HEK293 (cell line): ENCODE data around the gene KIZ.

Experiments
- CTCF ChIA-PET: fragments of 350-600 bp; formaldehyde crosslinking; extraction: SDS; loops from one replicate; lab custom pipeline; 2021; ENCODE audit warnings: antibody characterized with exemption; lab: Yijun Ruan, JAX
- POLR2A ChIA-PET: fragments of 300-600 bp; formaldehyde crosslinking; extraction: SDS; loops from one replicate; lab custom pipeline; 2020; ENCODE audit warnings: antibody characterized with exemption, inconsistent platforms; lab: Yijun Ruan, JAX
- H3K27ac ChIP-seq: fragments of 200-500 bp; sonication (Bioruptor generic); 2 replicates; pipeline ENCODE4 v1.5.1; 2014; ENCODE audit warnings: low read depth, low read length, control low read depth, inconsistent platforms; ENCODE audit errors: extremely low read depth
- H3K36me3 ChIP-seq, 2 experiments: fragments of 200-500 bp in 1 of 2; sonication (Bioruptor generic) in 1 of 2; 1 replicate in 1 of 2; 2 replicates in 1 of 2; pipeline ENCODE4 v1.5.1; 2014 to 2017; ENCODE audit warnings: inconsistent platforms in 2 of 2, low read length in 2 of 2; ENCODE audit not compliant: control insufficient read depth in 2 of 2, insufficient read depth in 1 of 2
- H3K4me1 ChIP-seq: fragments of 200-500 bp; sonication (Bioruptor generic); 2 replicates; pipeline ENCODE4 v1.5.1; 2014; ENCODE audit warnings: mild to moderate bottlenecking, low read length, inconsistent platforms; ENCODE audit not compliant: control insufficient read depth, insufficient read depth
- H3K4me3 ChIP-seq: 2 replicates; pipeline ENCODE4 v1.5.1; 2011; ENCODE audit warnings: low read depth, mild to moderate bottlenecking, control low read depth, low read length, moderate library complexity
- H3K9me3 ChIP-seq: fragments of 200-500 bp; sonication (Bioruptor generic); 2 replicates; pipeline ENCODE4 v1.5.1; 2014; ENCODE audit warnings: low read depth, low read length, inconsistent platforms; ENCODE audit not compliant: control insufficient read depth, insufficient read depth
- GFI1B ChIP-seq: fragments of 450-650 bp; formaldehyde crosslinking; IDR thresholded peaks from 2 replicates; pipeline ENCODE4 v1.5.1; 2016; ENCODE audit warnings: missing biosample characterization, missing genetic modification characterization
- HOXC10 ChIP-seq: sonication (generic); formaldehyde crosslinking; IDR thresholded peaks from 2 replicates; pipeline ENCODE4 v1.8.1; 2023; ENCODE audit warnings: mild to moderate bottlenecking, missing genetic modification reagents
- TRIM28 ChIP-seq: IDR thresholded peaks from 2 replicates; pipeline ENCODE4 v1.6.1; 2011; ENCODE audit warnings: low read length, control low read depth, borderline replicate concordance
- ZFP41 ChIP-seq: fragments of 450-650 bp; formaldehyde crosslinking; IDR thresholded peaks from 2 replicates; pipeline ENCODE4 v1.5.1; 2016; ENCODE audit warnings: missing biosample characterization, missing genetic modification characterization, borderline replicate concordance
- ZNF146 ChIP-seq: fragments of 450-650 bp; formaldehyde crosslinking; IDR thresholded peaks from 2 replicates; pipeline ENCODE4 v1.5.1; 2016; ENCODE audit warnings: missing biosample characterization, missing genetic modification characterization
- ZNF426 ChIP-seq: fragments of 450-650 bp; formaldehyde crosslinking; IDR thresholded peaks from 2 replicates; pipeline ENCODE4 v1.5.1; 2017; ENCODE audit warnings: missing biosample characterization, missing genetic modification characterization, mild to moderate bottlenecking, inconsistent platforms, moderate library complexity
- ZNF501 ChIP-seq: fragments of 450-650 bp; formaldehyde crosslinking; IDR thresholded peaks from 2 replicates; pipeline ENCODE4 v1.5.1; 2016; ENCODE audit warnings: missing biosample characterization, missing genetic modification characterization
- ZNF596 ChIP-seq: fragments of 450-650 bp; IDR thresholded peaks from 2 replicates; pipeline ENCODE4 v1.5.0; 2018; ENCODE audit warnings: missing biosample characterization, mild to moderate bottlenecking, missing genetic modification characterization, moderate library complexity
- ZNF621 ChIP-seq: fragments of 450-650 bp; formaldehyde crosslinking; IDR thresholded peaks from 2 replicates; pipeline ENCODE4 v1.5.1; 2017; ENCODE audit warnings: missing biosample characterization, missing genetic modification characterization
- ZNF664 ChIP-seq: fragments of 450-650 bp; formaldehyde crosslinking; IDR thresholded peaks from 2 replicates; pipeline ENCODE4 v1.5.1; 2016; ENCODE audit warnings: missing biosample characterization, missing genetic modification characterization
- ZNF670 ChIP-seq: fragments of 450-650 bp; formaldehyde crosslinking; IDR thresholded peaks from 2 replicates; pipeline ENCODE4 v1.5.1; 2016; ENCODE audit warnings: missing biosample characterization, missing genetic modification characterization, low read depth
- ZNF677 ChIP-seq: fragments of 450-650 bp; IDR thresholded peaks from 2 replicates; pipeline ENCODE4 v1.5.0; 2018; ENCODE audit warnings: missing biosample characterization, mild to moderate bottlenecking, missing genetic modification characterization, moderate library complexity
- ZNF830 ChIP-seq: fragments of 450-650 bp; IDR thresholded peaks from 2 replicates; pipeline ENCODE4 v1.5.0; 2018; ENCODE audit warnings: missing biosample characterization, missing genetic modification characterization, low read depth, mild to moderate bottlenecking, moderate library complexity
- ZSCAN30 ChIP-seq: fragments of 450-650 bp; IDR thresholded peaks from 2 replicates; pipeline ENCODE4 v1.5.1; 2018; ENCODE audit warnings: missing biosample characterization, mild to moderate bottlenecking, missing genetic modification characterization, moderate library complexity
- TF ChIP-seq, protein P1 (sequence below): fragments of 450-650 bp; formaldehyde crosslinking; IDR thresholded peaks from 2 replicates; pipeline ENCODE4 v1.5.1; 2017; ENCODE audit warnings: missing biosample characterization, missing genetic modification characterization
- TF ChIP-seq, protein P2 (sequence below): sonication (generic); formaldehyde crosslinking; IDR thresholded peaks from 2 replicates; pipeline ENCODE4 v1.8.1; 2022; ENCODE audit warnings: mild to moderate bottlenecking, moderate library complexity, missing genetic modification reagents
- TF ChIP-seq, protein P3 (sequence below): fragments of 450-650 bp; formaldehyde crosslinking; IDR thresholded peaks from 2 replicates; pipeline ENCODE4 v1.5.1; 2016; ENCODE audit warnings: missing biosample characterization, missing genetic modification characterization

KIZ gene

DNA sequence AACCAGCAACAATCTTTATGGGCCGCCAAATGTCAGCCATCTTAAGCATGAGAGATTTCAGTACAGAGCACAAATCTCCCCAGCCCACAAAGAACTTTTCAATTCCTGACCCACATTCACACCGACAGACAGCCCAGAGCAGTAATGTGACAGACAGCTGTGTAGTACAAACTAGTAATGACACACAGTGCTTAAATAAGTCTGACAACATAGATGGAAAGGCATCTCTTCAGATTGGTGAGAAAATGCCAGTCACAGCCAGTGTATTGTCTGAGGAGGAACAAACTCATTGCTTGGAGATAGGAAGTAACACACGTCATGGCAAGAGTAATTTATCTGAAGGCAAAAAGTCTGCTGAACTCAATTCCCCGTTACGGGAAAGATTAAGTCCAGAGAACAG is 36.0 kb downstream of the KIZ start (continued):
- TF ChIP-seq, protein P1, sequence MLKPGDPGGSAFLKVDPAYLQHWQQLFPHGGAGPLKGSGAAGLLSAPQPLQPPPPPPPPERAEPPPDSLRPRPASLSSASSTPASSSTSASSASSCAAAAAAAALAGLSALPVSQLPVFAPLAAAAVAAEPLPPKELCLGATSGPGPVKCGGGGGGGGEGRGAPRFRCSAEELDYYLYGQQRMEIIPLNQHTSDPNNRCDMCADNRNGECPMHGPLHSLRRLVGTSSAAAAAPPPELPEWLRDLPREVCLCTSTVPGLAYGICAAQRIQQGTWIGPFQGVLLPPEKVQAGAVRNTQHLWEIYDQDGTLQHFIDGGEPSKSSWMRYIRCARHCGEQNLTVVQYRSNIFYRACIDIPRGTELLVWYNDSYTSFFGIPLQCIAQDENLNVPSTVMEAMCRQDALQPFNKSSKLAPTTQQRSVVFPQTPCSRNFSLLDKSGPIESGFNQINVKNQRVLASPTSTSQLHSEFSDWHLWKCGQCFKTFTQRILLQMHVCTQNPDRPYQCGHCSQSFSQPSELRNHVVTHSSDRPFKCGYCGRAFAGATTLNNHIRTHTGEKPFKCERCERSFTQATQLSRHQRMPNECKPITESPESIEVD (tag by site-specific recombination): no peak
- TF ChIP-seq ZFP41 (tag by site-specific recombination) (no peak), ZNF621 (tag by site-specific recombination) (no peak), ZNF670 (no peak), ZNF596 (tag by site-specific recombination) (no peak), ZNF677 (tag by site-specific recombination) (no peak), ZNF501 (tag by site-specific recombination) (no peak), GFI1B (tag by site-specific recombination) (no peak), ZNF426 (tag by site-specific recombination) (no peak)

DNA sequence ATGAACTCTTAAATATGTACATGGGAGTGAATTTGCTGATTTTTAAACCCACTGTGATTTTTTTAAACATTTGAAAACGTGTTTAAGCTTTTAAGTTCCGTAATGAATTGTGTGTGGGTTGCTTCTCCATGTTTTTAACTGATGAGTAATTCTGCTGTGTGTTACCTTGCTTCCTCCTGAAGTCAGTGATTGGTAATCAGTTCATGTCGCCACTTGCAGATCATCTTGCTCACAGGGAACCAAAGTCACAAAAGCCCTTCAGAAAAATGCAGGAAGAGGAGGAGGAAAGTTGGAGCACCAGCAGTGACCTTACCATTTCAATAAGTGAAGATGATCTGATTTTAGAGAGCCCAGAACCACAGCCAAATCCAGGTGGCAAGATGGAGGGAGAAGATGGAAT is 36.7 kb downstream of the KIZ start:
- no peak overlapping the region for H3K27ac ChIP-seq
- ChIA-PET CTCF (interaction anchor here (1.0 kb wide), 1 partner anchor 352 kb away, joined by 5 read pairs; no protein-coding TSS in a partner anchor), POLR2A (no interaction called here)
- no peaks in the 10 kb centered on the region for H3K9me3 ChIP-seq
- no peaks in the 10 kb centered on the region for H3K4me1 ChIP-seq
- peaks cover 3 to 22% of the 10 kb centered on the region in 2 experiments; a peak in 2 of 3 replicates for H3K36me3 ChIP-seq
- H3K4me3 ChIP-seq: no peak overlapping the region
- TF ChIP-seq HOXC10: no peak
- TF ChIP-seq, all 188 proteins: peak for 0

DNA sequence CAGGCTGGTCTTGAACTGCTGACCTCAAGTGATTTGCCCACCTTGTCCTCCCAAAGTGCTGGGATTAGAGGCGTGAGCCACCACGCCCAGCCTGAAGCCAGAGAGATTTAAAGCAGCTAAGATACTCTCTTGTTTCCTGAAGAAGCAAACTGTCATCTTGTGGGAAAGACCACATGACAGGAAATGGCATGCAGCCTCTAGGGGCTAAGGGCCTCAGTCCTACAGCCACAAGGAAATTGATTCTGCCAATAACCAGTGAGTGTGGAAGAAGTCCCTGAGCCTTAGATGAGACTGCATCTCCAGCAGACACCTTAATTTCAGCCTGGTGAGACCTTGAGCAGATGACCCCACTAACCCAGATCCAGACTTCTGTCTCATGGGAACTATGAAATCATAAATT is 40.9 kb downstream of the KIZ start:
- POLR2A ChIA-PET: no interaction called here
- H3K36me3 ChIP-seq: peaks cover 3 to 17% of the 10 kb centered on the region in 2 experiments; a peak in 2 of 3 replicates
- CTCF ChIA-PET: interaction anchor here (0.6 kb wide), 2 partner anchors 305 to 1373 kb away, joined by 4 read pairs; no protein-coding TSS in a partner anchor
- no peak overlapping the region for H3K27ac ChIP-seq
- H3K4me1 ChIP-seq: no peaks in the 10 kb centered on the region
- no peaks in the 10 kb centered on the region for H3K9me3 ChIP-seq
- H3K4me3 ChIP-seq: no peak overlapping the region
- TF ChIP-seq ZSCAN30 (no peak), ZNF664 (no peak), TRIM28 (no peak)
- TF ChIP-seq, protein P2, sequence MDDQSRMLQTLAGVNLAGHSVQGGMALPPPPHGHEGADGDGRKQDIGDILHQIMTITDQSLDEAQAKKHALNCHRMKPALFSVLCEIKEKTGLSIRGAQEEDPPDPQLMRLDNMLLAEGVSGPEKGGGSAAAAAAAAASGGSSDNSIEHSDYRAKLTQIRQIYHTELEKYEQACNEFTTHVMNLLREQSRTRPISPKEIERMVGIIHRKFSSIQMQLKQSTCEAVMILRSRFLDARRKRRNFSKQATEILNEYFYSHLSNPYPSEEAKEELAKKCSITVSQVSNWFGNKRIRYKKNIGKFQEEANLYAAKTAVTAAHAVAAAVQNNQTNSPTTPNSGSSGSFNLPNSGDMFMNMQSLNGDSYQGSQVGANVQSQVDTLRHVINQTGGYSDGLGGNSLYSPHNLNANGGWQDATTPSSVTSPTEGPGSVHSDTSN (CRISPR knock-in tag): no peak

DNA sequence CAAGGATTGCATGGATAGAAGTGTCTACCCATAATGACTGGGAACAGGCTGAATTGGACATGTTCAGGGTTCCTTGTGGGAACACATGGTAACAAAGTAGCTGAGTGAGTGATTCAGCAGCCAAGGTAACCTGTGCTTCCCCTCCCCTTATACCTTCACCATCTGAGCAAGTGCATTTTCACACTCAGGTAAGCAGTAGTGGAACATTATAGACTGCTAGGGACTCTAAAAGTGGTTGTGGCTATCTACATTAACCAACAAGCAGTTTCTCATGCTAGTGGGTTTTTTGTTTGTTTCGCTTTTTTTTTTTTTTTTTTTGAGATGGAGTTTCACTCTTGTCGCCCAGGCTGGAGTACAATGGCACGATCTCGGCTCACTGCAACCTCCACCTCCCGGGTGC is 41.4 kb downstream of the KIZ start:
- Histone ChIP-seq H3K4me3 (no peak overlapping the region), H3K36me3 (peaks cover 3 to 12% of the 10 kb centered on the region in 2 experiments; a peak in 2 of 3 replicates), H3K9me3 (no peaks in the 10 kb centered on the region), H3K4me1 (no peaks in the 10 kb centered on the region), H3K27ac (no peak overlapping the region)
- CTCF ChIA-PET: no interaction called here
- TF ChIP-seq ZNF830 (tag by site-specific recombination): no peak
- no peak for TF ChIP-seq ZNF146 (tag by site-specific recombination)
- TF ChIP-seq, protein P3, sequence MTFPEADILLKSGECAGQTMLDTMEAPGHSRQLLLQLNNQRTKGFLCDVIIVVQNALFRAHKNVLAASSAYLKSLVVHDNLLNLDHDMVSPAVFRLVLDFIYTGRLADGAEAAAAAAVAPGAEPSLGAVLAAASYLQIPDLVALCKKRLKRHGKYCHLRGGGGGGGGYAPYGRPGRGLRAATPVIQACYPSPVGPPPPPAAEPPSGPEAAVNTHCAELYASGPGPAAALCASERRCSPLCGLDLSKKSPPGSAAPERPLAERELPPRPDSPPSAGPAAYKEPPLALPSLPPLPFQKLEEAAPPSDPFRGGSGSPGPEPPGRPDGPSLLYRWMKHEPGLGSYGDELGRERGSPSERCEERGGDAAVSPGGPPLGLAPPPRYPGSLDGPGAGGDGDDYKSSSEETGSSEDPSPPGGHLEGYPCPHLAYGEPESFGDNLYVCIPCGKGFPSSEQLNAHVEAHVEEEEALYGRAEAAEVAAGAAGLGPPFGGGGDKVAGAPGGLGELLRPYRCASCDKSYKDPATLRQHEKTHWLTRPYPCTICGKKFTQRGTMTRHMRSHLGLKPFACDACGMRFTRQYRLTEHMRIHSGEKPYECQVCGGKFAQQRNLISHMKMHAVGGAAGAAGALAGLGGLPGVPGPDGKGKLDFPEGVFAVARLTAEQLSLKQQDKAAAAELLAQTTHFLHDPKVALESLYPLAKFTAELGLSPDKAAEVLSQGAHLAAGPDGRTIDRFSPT: no peak
- POLR2A ChIA-PET: no interaction called here
